HepG2 (cell line): Measurements from ENCODE around the gene SAMM50.

ENCODE experiments used
- FOXK1 ChIP-seq: sonication (generic); formaldehyde crosslinking; IDR thresholded peaks from 2 replicates; pipeline ENCODE4 v1.4.0; 2020; ENCODE audit warnings: low read depth, missing genetic modification reagents, borderline replicate concordance
- FOXM1 ChIP-seq: sonication (generic); formaldehyde crosslinking; IDR thresholded peaks from 2 replicates; pipeline ENCODE4 v1.5.0; 2020; ENCODE audit warnings: missing genetic modification reagents
- PITX1 ChIP-seq: sonication (generic); formaldehyde crosslinking; IDR thresholded peaks from 2 replicates; pipeline ENCODE4 v1.5.1; 2020; ENCODE audit warnings: mild to moderate bottlenecking, missing genetic modification reagents
- SNAPC2 ChIP-seq: sonication (generic); formaldehyde crosslinking; IDR thresholded peaks from 2 replicates; pipeline ENCODE4 v1.8.1; 2022; ENCODE audit warnings: mild to moderate bottlenecking, missing genetic modification reagents
- YY1 ChIP-seq: IDR thresholded peaks from 2 replicates; pipeline ENCODE4 v1.6.1; 2011; ENCODE audit warnings: low read length, low read depth, moderate library complexity, mild to moderate bottlenecking; ENCODE audit not compliant: insufficient read depth, insufficient replicate concordance
- ZNF17 ChIP-seq: sonication (generic); formaldehyde crosslinking; IDR thresholded peaks from 2 replicates; pipeline ENCODE4 v1.5.0; 2020; ENCODE audit warnings: mild to moderate bottlenecking, missing genetic modification reagents
- TF ChIP-seq, protein P1 (sequence below): sonication (generic); formaldehyde crosslinking; IDR thresholded peaks from 2 replicates; pipeline ENCODE4 v1.5.0; 2020; ENCODE audit warnings: mild to moderate bottlenecking, missing genetic modification reagents, moderate library complexity
- TF ChIP-seq, protein P2 (sequence below): sonication (generic); formaldehyde crosslinking; IDR thresholded peaks from 2 replicates; pipeline ENCODE4 v1.4.0; 2020; ENCODE audit warnings: missing genetic modification reagents
- TF ChIP-seq, protein P3 (sequence below): sonication (generic); formaldehyde crosslinking; conservative IDR thresholded peaks from 2 replicates; pipeline ENCODE4 v1.8.1; 2023; ENCODE audit warnings: missing genetic modification reagents

DNA sequence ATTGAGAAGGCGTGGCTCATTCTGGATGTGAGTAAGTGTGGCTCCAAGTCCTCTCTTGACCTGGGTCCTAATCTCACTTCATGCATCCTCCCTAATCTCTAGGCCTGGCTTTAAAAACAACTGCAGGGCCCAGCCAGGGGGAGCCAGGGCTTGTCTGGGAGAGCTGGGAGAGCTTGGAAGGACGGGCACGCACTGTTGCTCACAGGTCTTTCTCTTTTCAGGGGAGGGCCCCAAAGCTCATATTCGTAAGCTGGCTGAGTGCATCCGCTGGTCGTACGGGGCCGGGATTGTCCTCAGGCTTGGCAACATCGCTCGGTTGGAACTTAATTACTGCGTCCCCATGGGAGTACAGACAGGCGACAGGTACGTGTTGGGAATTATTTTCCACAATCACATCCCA lies 34.8 kb downstream of the SAMM50 start:
- TF ChIP-seq, protein P1, sequence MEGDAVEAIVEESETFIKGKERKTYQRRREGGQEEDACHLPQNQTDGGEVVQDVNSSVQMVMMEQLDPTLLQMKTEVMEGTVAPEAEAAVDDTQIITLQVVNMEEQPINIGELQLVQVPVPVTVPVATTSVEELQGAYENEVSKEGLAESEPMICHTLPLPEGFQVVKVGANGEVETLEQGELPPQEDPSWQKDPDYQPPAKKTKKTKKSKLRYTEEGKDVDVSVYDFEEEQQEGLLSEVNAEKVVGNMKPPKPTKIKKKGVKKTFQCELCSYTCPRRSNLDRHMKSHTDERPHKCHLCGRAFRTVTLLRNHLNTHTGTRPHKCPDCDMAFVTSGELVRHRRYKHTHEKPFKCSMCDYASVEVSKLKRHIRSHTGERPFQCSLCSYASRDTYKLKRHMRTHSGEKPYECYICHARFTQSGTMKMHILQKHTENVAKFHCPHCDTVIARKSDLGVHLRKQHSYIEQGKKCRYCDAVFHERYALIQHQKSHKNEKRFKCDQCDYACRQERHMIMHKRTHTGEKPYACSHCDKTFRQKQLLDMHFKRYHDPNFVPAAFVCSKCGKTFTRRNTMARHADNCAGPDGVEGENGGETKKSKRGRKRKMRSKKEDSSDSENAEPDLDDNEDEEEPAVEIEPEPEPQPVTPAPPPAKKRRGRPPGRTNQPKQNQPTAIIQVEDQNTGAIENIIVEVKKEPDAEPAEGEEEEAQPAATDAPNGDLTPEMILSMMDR: no peak
- TF ChIP-seq, protein P2, sequence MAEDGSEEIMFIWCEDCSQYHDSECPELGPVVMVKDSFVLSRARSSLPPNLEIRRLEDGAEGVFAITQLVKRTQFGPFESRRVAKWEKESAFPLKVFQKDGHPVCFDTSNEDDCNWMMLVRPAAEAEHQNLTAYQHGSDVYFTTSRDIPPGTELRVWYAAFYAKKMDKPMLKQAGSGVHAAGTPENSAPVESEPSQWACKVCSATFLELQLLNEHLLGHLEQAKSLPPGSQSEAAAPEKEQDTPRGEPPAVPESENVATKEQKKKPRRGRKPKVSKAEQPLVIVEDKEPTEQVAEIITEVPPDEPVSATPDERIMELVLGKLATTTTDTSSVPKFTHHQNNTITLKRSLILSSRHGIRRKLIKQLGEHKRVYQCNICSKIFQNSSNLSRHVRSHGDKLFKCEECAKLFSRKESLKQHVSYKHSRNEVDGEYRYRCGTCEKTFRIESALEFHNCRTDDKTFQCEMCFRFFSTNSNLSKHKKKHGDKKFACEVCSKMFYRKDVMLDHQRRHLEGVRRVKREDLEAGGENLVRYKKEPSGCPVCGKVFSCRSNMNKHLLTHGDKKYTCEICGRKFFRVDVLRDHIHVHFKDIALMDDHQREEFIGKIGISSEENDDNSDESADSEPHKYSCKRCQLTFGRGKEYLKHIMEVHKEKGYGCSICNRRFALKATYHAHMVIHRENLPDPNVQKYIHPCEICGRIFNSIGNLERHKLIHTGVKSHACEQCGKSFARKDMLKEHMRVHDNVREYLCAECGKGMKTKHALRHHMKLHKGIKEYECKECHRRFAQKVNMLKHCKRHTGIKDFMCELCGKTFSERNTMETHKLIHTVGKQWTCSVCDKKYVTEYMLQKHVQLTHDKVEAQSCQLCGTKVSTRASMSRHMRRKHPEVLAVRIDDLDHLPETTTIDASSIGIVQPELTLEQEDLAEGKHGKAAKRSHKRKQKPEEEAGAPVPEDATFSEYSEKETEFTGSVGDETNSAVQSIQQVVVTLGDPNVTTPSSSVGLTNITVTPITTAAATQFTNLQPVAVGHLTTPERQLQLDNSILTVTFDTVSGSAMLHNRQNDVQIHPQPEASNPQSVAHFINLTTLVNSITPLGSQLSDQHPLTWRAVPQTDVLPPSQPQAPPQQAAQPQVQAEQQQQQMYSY (CRISPR knock-in tag): no peak
- TF ChIP-seq PITX1 (CRISPR knock-in tag): no peak
- no peak for TF ChIP-seq YY1
- TF ChIP-seq SNAPC2 (CRISPR knock-in tag): no peak
- TF ChIP-seq, protein P3, sequence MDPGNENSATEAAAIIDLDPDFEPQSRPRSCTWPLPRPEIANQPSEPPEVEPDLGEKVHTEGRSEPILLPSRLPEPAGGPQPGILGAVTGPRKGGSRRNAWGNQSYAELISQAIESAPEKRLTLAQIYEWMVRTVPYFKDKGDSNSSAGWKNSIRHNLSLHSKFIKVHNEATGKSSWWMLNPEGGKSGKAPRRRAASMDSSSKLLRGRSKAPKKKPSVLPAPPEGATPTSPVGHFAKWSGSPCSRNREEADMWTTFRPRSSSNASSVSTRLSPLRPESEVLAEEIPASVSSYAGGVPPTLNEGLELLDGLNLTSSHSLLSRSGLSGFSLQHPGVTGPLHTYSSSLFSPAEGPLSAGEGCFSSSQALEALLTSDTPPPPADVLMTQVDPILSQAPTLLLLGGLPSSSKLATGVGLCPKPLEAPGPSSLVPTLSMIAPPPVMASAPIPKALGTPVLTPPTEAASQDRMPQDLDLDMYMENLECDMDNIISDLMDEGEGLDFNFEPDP (CRISPR knock-in tag): no peak
- TF ChIP-seq FOXK1 (CRISPR knock-in tag): no peak
- no peak for TF ChIP-seq ZNF17 (CRISPR knock-in tag)
- TF ChIP-seq FOXM1: no peak
